ENCODE data around the gene CABP4. TPM values are rescaled to one million over a fixed set of nuclear protein-coding genes. Genes with fewer than 3 reads are reported as not detected.
A peak's percentile ranks its signal among the peaks of the same experiment; 100 is the strongest.

CABP4 gene
- total RNA-seq, 8 experiments from 2014 or later, result 0.16 to 0.62 (median 0.20) TPM; not detected in 1

DNA sequence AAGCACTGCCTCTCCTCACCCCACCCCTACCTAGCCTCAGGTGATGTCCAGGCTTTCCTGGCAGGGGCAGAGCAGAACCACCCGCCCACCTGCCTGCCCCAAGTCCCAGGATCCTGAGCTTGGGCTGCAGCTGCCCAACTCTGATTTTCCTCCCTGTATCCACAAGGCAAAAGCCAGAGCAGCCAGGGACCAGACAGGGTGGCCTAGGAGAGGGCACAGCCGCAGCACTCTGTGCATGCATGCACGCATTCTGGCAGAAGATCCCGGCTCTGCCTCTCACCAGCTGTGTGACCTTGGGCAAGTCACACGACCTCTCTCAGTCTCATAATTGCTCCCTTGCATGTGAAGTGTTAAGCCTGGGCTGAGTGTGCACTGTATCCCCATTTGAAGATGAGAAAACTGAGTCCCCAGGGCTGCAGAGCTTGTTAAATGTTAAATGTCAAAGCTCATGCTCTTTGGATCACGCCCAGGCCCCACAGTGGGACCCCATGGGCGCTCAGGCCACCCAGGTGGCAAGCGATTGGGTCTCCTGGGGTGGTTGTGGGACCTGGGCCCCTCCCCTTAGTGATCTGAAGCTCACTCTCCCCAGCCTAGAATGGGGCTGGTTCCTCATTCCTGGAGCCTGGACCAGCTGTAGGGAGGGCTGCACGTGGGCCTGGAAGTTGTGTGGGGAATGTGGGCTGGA is 42.5 kb upstream of the CABP4 start:
- peaks cover 10 to 14% of the 10 kb centered on the region in 2 donors for H3K4me1 ChIP-seq (replicated peaks in 1 of 2)
- no peak overlapping the region for H3K4me3 ChIP-seq
- WGBS, 10 experiments, result 0 to 84% (median 27%) methylated on average over 1 to 5 of the region's 9 CpGs; no CpG with 5 or more reads in 6 of the 10 experiments
- in situ Hi-C loops (cut with MboI; ENCODE audit: low pct_unique_long_range_greater_than_20kb in 2 of 9, low sequenced_read_pairs in 9 of 9, unreplicated experiment in 9 of 9), result no loop called here
- no peak overlapping the region for H3K27ac ChIP-seq
- no peak for ATAC-seq (replicated peaks in 6 of 8)

DNA sequence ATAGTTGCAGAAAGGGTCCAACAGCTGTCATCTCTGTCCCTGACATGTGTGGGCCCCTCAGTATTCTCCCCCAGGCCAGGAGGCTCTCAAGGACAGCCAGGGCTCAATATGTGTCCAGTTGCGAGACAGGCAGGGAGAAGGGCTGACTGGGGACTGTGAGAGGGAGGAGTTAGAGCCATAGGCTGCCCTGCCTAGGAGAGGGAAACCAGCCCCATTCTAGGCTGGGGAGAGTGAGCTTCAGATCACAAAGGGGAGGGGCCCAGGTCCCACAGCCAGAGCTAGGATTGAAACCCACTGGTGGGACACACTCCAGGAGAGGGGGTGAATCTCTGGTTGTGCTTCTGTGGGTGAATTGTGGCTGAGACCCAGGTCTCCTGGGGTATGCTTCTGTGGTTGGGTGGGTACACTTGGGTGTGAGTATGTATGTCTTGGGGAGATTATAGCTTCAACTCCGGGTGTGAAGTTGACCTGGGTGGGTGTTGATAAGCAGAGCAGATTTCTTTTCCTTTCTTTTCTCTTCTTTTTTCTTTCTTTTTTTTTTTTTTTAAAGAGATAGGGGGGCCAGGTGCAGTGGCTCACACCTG is 41.8 kb upstream of the CABP4 start:
- H3K4me3 ChIP-seq, result no peak overlapping the region
- ATAC-seq (replicated peaks in 6 of 8), result peak in 1 of 8 experiments; percentile 29
- no peak overlapping the region for H3K27ac ChIP-seq
- 0 to 60% (median 45%) methylated on average over 1 to 2 of the region's 2 CpGs; no CpG with 5 or more reads in 4 of the 10 experiments for WGBS, 10 experiments
- in situ Hi-C loops (cut with MboI; ENCODE audit: low pct_unique_long_range_greater_than_20kb in 2 of 9, low sequenced_read_pairs in 9 of 9, unreplicated experiment in 9 of 9), result no loop called here
- H3K4me1 ChIP-seq (replicated peaks in 1 of 2), result peaks cover 7 to 8% of the 10 kb centered on the region in 2 donors

DNA sequence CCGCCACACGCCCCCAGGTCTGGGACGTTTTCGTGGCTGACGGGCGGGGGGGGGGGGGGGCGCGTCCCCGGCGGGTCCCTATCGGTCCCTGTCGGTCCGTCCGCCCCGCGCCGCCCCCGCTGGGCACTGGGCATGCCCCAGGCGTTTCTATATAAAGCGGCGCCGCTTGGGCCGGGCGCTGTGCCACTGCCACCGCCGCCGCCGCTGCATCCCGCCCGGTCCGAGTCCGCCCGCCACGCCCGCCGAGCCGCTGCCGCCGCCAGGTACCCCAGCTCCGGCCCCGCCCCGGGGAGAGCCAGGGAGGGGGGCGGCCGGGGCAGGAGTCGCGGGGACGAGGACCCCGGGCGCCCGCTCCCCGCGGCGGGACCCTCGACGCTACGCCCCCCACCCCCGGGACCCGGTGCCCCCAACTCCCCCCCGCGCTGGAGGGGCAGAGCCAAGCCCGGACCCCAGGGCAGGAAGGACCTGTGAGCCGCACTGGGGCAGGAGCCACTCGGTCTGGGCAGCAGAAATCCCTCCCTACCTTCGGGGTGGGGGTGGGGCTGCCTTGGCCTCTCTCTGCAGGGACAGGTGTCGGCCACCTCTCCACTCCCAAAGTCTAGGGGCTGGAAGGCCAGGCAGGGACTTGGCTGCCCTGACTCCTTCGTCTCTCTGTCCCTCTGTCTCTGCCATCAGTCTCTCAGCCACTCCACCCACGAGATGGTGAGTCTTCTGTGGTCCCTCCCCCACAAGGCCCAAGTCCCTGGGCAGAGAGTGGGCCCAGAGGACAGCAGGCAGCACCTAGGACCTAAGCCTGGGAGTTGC is 39.5 kb upstream of the CABP4 start, which contains the start of gene CARNS1:
Gene CARNS1 (plus strand): TSS at position 178 of the 804 bp plus-strand sequence. CDS start 522 bp downstream, at position 700.
- in situ Hi-C loops (cut with MboI; ENCODE audit: low pct_unique_long_range_greater_than_20kb in 2 of 9, low sequenced_read_pairs in 9 of 9, unreplicated experiment in 9 of 9), result no loop called here
- no peak within 1 kb of the TSS for H3K4me3 ChIP-seq
- peak in 2 of 8 experiments; percentile 5 to 21 for ATAC-seq (replicated peaks in 6 of 8)
- no peak within 1 kb of the TSS for H3K27ac ChIP-seq
- no CpG with 5 or more reads among the region's 67 CpGs for WGBS, 10 experiments
- H3K4me1 ChIP-seq (replicated peaks in 1 of 2), result peaks cover 5 to 6% of the 10 kb centered on the region in 2 donors

DNA sequence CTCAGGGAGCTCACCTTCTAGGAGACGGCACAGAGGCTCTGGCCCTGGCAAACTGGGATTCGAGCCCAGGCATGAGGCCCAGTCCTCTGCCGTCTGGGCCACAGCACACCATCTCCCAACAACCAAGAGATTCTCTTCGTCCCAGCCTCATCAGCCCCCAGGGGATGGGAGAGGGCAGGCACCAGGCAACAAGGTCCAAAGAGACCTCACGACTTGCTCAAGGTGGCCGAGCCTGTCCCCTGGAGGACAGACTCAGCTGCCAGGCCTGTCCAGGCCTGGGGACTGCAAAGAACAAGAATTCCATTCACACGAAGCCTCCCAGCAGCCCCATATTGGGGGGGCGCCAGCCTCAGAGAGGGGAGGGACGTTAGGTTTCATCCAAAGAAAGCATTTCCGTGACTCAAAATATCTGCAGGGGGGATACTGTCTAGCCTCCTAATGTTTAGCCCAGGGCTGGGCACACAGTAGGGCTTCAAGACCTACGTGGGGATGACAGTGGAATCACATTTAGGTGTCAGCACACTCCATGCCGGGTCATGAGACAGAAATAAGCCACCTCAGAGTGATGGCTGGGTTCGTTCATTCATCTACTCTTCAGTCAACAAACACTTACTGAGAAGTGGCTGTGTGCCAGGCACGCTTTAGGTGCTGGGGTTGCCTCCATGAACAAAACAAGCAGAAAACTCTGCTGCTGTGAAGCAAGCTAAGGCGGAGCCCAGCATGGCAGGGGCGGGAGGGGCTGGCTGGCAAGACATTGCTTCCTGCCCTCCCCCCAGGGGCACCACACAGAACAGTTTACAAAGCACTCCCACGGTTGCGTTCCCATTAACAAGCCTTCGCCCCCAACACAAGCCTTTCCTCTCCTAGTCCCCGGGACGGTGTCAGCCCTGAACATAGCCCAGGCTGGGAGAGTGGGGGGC is 38.5 kb upstream of the CABP4 start:
- in situ Hi-C loops (cut with MboI; ENCODE audit: low pct_unique_long_range_greater_than_20kb in 2 of 9, low sequenced_read_pairs in 9 of 9, unreplicated experiment in 9 of 9), result no loop called here
- no peak overlapping the region for H3K4me3 ChIP-seq
- H3K27ac ChIP-seq, result no peak overlapping the region
- ATAC-seq (replicated peaks in 6 of 8), result peak in 1 of 8 experiments; percentile 1
- H3K4me1 ChIP-seq (replicated peaks in 1 of 2), result peaks cover 5 to 6% of the 10 kb centered on the region in 2 donors
- WGBS, 10 experiments, result 20 to 80% (median 65%) methylated on average over 1 to 9 of the region's 21 CpGs; no CpG with 5 or more reads in 3 of the 10 experiments

DNA sequence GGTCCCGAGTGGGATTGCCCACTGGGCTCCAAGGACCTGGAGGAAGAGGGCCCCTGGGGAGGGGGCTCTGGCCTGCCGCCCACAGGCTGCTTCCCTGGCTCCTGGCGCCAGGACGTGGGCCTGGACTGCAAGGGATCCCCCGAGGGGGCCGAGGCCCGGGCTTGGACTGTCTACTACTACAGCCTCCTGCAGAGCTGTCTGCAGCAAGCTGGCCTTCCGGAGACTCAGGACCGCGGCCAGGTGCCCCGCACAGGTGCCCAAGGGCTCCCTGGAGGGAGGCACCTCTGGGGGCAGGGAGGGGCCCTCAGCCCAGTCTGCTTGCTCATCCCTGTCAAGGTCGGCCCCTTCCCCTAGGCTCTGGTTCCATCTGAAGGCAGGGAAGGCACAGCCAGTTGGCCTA is 37.7 kb upstream of the CABP4 start:
- Histone ChIP-seq H3K4me1 (replicated peaks in 1 of 2) (peaks cover 5 to 6% of the 10 kb centered on the region in 2 donors), H3K27ac (no peak overlapping the region), H3K4me3 (no peak overlapping the region)
- ATAC-seq (replicated peaks in 6 of 8), result no peak
- in situ Hi-C loops (cut with MboI; ENCODE audit: low pct_unique_long_range_greater_than_20kb in 2 of 9, low sequenced_read_pairs in 9 of 9, unreplicated experiment in 9 of 9), result no loop called here
- 89 to 100% (median 90%) methylated on average over 2 to 5 of the region's 12 CpGs; no CpG with 5 or more reads in 7 of the 10 experiments for WGBS, 10 experiments

DNA sequence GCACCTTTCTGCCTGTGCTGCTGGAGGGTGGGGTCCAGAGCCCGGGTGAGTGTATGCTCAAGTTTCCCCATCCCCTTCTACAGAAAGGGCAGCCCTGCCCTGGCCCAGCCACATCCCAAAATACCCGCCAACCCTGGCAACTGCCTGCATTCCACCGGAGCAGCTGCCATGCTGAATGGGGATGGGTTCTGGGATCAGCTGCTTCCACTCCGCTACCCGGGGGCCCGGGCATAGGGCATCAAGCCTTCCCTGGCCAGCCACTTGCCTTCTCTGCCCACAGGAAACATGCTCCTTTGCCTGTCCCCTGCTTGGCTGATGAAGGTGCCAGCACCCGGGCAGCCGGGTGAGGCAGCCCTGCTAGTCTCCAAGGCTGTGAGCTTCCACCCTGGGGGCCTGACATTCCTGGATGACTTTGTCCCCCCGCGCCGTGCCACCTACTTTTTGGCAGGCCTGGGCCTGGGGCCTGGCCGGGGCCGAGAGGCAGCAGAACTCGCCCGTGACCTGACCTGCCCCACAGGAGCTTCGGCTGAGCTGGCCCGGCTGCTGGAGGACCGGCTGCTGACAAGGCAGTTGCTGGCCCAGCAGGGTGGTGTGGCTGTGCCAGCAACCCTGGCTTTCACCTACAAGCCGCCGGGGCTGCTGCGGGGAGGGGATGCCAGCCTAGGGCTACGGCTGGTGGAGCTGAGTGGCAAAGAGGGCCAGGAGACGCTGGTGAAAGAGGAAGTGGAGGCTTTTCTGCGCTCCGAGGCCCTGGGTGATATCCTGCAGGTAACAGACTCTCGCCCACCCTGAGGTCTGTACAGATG is 36.5 kb upstream of the CABP4 start:
- Histone ChIP-seq H3K4me3 (no peak overlapping the region), H3K4me1 (replicated peaks in 1 of 2) (peaks cover 5 to 6% of the 10 kb centered on the region in 2 donors), H3K27ac (no peak overlapping the region)
- in situ Hi-C loops (cut with MboI; ENCODE audit: low pct_unique_long_range_greater_than_20kb in 2 of 9, low sequenced_read_pairs in 9 of 9, unreplicated experiment in 9 of 9), result no loop called here
- ATAC-seq (replicated peaks in 6 of 8), result no peak
- 83 to 95% (median 91%) methylated on average over 2 to 7 of the region's 26 CpGs; no CpG with 5 or more reads in 6 of the 10 experiments for WGBS, 10 experiments

DNA sequence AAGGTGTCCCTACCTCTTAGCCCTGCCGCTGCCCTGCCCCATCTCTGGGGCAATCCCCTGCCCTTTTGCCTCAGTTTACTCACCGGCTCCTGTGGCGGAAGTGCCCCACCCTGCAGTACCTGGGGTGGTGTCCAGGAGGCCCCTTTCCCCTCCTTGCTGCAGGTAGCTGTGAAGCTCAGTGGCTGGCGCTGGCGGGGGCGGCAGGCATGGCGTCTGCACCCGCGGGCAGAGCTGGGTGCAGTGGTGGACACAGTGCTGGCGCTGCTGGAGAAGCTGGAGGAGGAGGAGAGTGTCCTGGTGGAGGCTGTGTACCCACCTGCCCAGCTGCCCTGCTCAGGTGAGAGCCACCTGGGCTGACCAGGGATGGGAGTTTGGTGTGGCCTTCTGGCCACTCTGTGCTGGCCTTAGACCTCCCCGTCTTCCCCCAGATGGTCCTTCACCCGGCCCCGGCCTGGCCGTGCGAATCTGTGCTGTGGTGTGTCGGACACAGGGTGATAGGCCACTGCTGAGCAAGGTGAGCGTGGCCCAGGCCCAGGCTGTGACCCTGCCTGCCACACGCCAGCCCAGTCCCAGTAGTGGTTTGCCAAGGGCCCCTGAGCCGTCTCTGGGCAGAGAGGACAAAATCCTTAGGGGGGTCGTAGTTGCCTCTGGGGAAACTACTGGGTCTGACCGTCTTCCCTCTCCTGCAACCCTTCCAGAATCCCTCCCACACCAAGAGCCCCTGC is 35.7 kb upstream of the CABP4 start:
- no peak for ATAC-seq (replicated peaks in 6 of 8)
- 100% methylated on average over 1 to 4 of the region's 21 CpGs; no CpG with 5 or more reads in 6 of the 10 experiments for WGBS, 10 experiments
- H3K4me1 ChIP-seq (replicated peaks in 1 of 2), result peaks cover 5 to 6% of the 10 kb centered on the region in 2 donors
- H3K27ac ChIP-seq, result no peak overlapping the region
- in situ Hi-C loops (cut with MboI; ENCODE audit: low pct_unique_long_range_greater_than_20kb in 2 of 9, low sequenced_read_pairs in 9 of 9, unreplicated experiment in 9 of 9), result no loop called here
- no peak overlapping the region for H3K4me3 ChIP-seq

DNA sequence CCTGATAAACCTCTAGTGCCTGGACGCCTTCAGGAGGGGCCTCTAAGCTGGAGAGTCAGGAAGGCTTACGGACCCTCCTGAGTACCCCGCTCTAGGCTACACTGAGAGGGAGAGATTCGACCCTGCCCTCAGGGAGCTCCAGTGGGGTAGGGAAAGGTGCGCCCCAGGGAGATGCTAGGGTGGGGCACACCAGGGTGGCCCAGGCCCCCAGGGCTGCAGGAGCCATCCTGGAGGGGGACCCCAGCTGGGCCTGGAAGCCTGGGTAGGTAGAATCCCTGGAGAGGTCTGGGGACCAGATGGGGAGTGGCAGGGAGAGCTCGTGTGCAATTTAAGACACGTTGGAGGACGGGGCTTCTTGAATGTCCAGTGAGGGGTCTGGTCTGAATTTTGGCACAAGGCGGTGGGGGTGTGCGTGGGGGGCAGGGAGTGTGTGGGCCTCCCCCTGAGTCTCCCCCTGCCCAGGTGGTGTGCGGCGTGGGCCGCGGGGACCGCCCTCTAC is 35.0 kb upstream of the CABP4 start:
- ATAC-seq (replicated peaks in 6 of 8), result no peak
- peak overlapping the region; percentile 34 to 48 (median 42) for H3K4me3 ChIP-seq
- in situ Hi-C loops (cut with MboI; ENCODE audit: low pct_unique_long_range_greater_than_20kb in 2 of 9, low sequenced_read_pairs in 9 of 9, unreplicated experiment in 9 of 9), result no loop called here
- 60 to 94% (median 86%) methylated on average over 1 to 3 of the region's 15 CpGs; no CpG with 5 or more reads in 6 of the 10 experiments for WGBS, 10 experiments
- peak overlapping the region; percentile 49 to 64 for H3K27ac ChIP-seq
- H3K4me1 ChIP-seq (replicated peaks in 1 of 2), result peaks cover 5 to 6% of the 10 kb centered on the region in 2 donors

DNA sequence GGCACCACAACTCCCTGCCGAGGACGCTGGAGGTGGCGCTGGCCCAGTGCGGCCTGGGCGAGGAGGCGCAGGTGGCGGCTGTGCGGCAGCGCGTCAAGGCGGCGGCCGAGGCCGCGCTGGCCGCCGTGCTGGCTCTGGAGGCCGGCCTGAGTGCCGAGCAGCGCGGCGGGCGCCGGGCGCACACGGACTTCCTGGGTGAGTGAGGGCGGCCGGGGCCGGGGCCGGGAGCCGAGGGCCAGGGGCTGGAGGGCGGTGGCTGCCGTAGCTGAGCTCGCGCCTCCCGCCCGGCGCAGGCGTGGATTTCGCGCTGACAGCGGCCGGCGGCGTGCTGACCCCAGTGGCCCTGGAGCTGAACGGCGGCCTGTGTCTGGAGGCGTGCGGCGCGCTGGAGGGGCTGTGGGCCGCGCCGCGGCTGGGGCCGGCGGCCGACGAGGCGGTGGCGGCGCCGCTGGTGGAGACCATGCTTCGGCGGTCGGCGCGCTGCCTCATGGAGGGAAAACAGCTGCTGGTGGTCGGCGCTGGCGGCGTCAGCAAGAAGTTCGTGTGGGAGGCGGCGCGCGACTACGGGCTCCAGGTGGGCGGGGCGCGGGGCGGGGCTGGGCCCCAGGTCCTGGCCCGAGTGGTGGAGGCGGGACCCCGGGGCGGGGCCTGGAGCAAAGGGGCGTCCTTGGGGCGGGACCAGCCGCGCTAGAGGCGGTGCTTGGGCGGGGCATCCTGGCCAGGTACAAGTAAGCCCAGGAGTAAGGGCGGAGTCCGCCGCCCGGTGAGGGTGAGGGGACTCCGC is 34.3 kb upstream of the CABP4 start:
- 0% methylated on average over 7 of the region's 97 CpGs; no CpG with 5 or more reads in 9 of the 10 experiments for WGBS, 10 experiments
- H3K4me1 ChIP-seq (replicated peaks in 1 of 2), result peaks cover 5 to 6% of the 10 kb centered on the region in 2 donors
- peak; percentile 82 to 94 (median 88) for ATAC-seq (replicated peaks in 6 of 8)
- in situ Hi-C loops (cut with MboI; ENCODE audit: low pct_unique_long_range_greater_than_20kb in 2 of 9, low sequenced_read_pairs in 9 of 9, unreplicated experiment in 9 of 9), result no loop called here
- H3K4me3 ChIP-seq, result peak overlapping the region; percentile 34 to 48 (median 42)
- peak overlapping the region; percentile 49 to 64 for H3K27ac ChIP-seq

DNA sequence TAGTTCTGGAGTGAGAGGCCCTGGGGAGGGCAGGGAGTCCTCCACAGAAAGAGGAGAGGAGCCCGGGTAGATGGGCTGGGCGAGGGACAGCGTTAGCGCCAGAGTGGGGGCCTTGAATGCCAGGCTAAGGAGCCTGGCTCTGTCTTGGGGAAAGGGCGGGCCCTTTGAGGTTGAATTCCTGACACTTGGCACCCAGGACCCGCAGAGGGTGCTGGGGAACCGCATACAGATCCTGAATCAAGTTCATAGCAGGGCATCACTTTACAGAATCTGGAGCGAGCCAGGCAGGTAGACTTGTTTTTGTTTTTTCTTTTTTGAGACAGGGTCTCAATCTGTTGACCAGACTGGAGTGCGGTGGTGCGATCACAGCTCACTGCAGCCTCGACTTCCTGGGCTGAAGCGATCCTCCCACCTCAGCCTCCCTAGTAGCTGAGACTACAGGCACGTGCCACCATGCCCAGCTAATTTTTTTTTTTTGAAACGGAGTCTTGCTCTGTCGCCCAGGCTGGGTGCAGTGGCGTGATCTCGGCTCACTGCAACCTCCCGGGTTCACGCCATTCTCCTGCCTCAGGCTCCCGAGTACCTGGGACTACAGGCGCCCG is 33.6 kb upstream of the CABP4 start:
- in situ Hi-C loops (cut with MboI; ENCODE audit: low pct_unique_long_range_greater_than_20kb in 2 of 9, low sequenced_read_pairs in 9 of 9, unreplicated experiment in 9 of 9), result no loop called here
- Histone ChIP-seq H3K4me1 (replicated peaks in 1 of 2) (peaks cover 5 to 6% of the 10 kb centered on the region in 2 donors), H3K4me3 (peak overlapping the region; percentile 34 to 48 (median 42)), H3K27ac (peak overlapping the region in 1 of 2 donors; percentile 6)
- WGBS, 10 experiments, result 7 to 100% (median 85%) methylated on average over 2 to 8 of the region's 22 CpGs; no CpG with 5 or more reads in 4 of the 10 experiments
- no peak for ATAC-seq (replicated peaks in 6 of 8)
